ENCODE measurements around the gene ATP6AP1. TPM values are rescaled to one million over a fixed set of nuclear protein-coding genes. Genes with fewer than 3 reads are reported as not detected.

The ATP6AP1 gene
- total and polyA plus RNA-seq, 9 of the 15 experiments (the other 6 are each of a cell fraction or from before 2014, with no cell fraction given), result 8.3 to 90.5 (median 52.9) TPM

DNA sequence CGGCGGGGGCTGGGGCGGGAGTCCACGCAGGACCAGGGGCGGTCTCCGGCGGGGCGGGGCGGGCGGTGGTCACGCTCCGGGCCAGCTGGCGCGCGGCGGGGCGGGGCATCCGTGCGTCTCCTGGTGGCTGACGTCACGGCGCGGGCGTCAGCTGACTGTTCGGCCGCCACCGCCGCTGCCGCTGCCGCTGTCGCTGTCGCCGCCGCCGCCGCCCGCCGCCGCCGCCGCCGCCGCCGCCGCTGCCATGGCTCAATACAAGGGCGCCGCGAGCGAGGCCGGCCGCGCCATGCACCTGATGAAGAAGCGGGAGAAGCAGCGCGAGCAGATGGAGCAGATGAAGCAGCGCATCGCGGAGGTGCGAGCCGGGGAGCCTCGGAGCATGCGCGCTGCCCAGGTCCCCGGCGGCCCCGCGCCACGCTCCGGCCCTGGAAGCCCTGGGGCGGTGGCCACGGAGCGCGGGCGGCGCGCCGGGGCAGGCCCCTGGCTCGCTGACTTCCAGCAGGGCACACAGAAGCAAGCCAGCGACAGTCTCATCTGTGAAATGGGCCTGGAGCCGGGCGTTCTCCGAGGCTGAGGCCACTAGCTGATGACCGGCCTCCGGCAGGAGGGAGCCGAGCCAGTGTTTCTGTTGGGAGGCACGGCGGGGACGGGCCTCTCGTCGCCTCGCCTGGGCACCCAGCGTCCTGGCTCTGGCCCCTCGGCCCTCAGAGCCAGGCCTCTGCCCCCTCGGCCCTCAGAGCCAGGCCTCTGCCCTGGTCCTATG, 15.7 kb downstream of the ATP6AP1 start, which contains the start of gene FAM50A (continued):
- peak; percentile 69 for TF ChIP-seq CTBP1 (IDR thresholded peaks at IDR 0.05; ENCODE audit: borderline replicate concordance)
- no peak for TF ChIP-seq RBM15 (IDR thresholded peaks at IDR 0.05; ENCODE audit: insufficient read depth, low read length)
- no peak for TF ChIP-seq E2F3 (CRISPR knock-in tag; IDR thresholded peaks at IDR 0.05)
- peak; percentile 26 for TF ChIP-seq CCNT2 (IDR thresholded peaks at IDR 0.05; ENCODE audit: borderline replicate concordance, extremely low read depth, insufficient read length, low read depth, low read length)
- TF ChIP-seq, protein P1, sequence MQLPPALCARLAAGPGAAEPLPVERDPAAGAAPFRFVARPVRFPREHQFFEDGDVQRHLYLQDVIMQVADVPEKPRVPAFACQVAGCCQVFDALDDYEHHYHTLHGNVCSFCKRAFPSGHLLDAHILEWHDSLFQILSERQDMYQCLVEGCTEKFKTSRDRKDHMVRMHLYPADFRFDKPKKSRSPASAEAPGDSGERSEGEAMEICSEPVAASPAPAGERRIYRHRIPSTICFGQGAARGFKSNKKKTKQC (CRISPR knock-in tag; IDR thresholded peaks at IDR 0.05), result 0 out of 2 replicates have a peak, but pooled peaks have one; percentile 16
- TF ChIP-seq, protein P2, sequence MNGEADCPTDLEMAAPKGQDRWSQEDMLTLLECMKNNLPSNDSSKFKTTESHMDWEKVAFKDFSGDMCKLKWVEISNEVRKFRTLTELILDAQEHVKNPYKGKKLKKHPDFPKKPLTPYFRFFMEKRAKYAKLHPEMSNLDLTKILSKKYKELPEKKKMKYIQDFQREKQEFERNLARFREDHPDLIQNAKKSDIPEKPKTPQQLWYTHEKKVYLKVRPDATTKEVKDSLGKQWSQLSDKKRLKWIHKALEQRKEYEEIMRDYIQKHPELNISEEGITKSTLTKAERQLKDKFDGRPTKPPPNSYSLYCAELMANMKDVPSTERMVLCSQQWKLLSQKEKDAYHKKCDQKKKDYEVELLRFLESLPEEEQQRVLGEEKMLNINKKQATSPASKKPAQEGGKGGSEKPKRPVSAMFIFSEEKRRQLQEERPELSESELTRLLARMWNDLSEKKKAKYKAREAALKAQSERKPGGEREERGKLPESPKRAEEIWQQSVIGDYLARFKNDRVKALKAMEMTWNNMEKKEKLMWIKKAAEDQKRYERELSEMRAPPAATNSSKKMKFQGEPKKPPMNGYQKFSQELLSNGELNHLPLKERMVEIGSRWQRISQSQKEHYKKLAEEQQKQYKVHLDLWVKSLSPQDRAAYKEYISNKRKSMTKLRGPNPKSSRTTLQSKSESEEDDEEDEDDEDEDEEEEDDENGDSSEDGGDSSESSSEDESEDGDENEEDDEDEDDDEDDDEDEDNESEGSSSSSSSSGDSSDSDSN (IDR thresholded peaks at IDR 0.05; ENCODE audit: borderline replicate concordance in 1 of 2, low read depth in 2 of 2, low read length in 2 of 2), result peak in 1 of 2 experiments; percentile 50; a peak in 1 of 4 replicates
- no peak for TF ChIP-seq NR4A1 (CRISPR knock-in tag; IDR thresholded peaks at IDR 0.05)
- no peak for TF ChIP-seq NR4A1 (tag; IDR thresholded peaks at IDR 0.05)
- no peak for TF ChIP-seq NBN (IDR thresholded peaks at IDR 0.05; ENCODE audit: low read depth)
- TF ChIP-seq SMARCE1 (IDR thresholded peaks at IDR 0.05), result no peak
- TF ChIP-seq, protein P3, sequence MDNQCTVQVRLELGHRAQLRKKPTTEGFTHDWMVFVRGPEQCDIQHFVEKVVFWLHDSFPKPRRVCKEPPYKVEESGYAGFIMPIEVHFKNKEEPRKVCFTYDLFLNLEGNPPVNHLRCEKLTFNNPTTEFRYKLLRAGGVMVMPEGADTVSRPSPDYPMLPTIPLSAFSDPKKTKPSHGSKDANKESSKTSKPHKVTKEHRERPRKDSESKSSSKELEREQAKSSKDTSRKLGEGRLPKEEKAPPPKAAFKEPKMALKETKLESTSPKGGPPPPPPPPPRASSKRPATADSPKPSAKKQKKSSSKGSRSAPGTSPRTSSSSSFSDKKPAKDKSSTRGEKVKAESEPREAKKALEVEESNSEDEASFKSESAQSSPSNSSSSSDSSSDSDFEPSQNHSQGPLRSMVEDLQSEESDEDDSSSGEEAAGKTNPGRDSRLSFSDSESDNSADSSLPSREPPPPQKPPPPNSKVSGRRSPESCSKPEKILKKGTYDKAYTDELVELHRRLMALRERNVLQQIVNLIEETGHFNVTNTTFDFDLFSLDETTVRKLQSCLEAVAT (IDR thresholded peaks at IDR 0.05), result no peak
- TF ChIP-seq ELF2 (CRISPR knock-in tag; IDR thresholded peaks at IDR 0.05), result no peak
- no peak for TF ChIP-seq ILF3 (IDR thresholded peaks at IDR 0.05; ENCODE audit: borderline replicate concordance)
- peak; percentile 85 for TF ChIP-seq GATAD2B (IDR thresholded peaks at IDR 0.05; ENCODE audit: borderline replicate concordance)
- peak; percentile 55 for TF ChIP-seq RBBP5 (IDR thresholded peaks at IDR 0.05; ENCODE audit: borderline replicate concordance, insufficient read depth, low read length, poor library complexity, severe bottlenecking)
- no peak for TF ChIP-seq KAT2B (IDR thresholded peaks at IDR 0.05; ENCODE audit: low read depth, low read length)
- TF ChIP-seq ZNF121 (CRISPR knock-in tag; conservative IDR thresholded peaks at IDR 0.05), result no peak
- TF ChIP-seq, protein P4, sequence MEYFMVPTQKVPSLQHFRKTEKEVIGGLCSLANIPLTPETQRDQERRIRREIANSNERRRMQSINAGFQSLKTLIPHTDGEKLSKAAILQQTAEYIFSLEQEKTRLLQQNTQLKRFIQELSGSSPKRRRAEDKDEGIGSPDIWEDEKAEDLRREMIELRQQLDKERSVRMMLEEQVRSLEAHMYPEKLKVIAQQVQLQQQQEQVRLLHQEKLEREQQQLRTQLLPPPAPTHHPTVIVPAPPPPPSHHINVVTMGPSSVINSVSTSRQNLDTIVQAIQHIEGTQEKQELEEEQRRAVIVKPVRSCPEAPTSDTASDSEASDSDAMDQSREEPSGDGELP (CRISPR knock-in tag; IDR thresholded peaks at IDR 0.05; ENCODE audit: borderline replicate concordance), result peak; percentile 86
- TF ChIP-seq, protein P5, sequence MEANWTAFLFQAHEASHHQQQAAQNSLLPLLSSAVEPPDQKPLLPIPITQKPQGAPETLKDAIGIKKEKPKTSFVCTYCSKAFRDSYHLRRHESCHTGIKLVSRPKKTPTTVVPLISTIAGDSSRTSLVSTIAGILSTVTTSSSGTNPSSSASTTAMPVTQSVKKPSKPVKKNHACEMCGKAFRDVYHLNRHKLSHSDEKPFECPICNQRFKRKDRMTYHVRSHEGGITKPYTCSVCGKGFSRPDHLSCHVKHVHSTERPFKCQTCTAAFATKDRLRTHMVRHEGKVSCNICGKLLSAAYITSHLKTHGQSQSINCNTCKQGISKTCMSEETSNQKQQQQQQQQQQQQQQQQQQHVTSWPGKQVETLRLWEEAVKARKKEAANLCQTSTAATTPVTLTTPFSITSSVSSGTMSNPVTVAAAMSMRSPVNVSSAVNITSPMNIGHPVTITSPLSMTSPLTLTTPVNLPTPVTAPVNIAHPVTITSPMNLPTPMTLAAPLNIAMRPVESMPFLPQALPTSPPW (CRISPR knock-in tag; IDR thresholded peaks at IDR 0.05), result peak; percentile 55

All from K562 (cell line).